22Rv1 (cell line): ENCODE data around the gene PLA2G4D.

ENCODE experiments used
- CTCF ChIP-seq: fragments of 450-650 bp; IDR thresholded peaks from 2 replicates; pipeline ENCODE4 v1.5.1; 2017; ENCODE audit warnings: mild to moderate bottlenecking
- ZFX ChIP-seq: fragments of 450-650 bp; IDR thresholded peaks from 2 replicates; pipeline ENCODE4 v1.6.1; 2017; ENCODE audit warnings: antibody characterized with exemption, borderline replicate concordance

DNA sequence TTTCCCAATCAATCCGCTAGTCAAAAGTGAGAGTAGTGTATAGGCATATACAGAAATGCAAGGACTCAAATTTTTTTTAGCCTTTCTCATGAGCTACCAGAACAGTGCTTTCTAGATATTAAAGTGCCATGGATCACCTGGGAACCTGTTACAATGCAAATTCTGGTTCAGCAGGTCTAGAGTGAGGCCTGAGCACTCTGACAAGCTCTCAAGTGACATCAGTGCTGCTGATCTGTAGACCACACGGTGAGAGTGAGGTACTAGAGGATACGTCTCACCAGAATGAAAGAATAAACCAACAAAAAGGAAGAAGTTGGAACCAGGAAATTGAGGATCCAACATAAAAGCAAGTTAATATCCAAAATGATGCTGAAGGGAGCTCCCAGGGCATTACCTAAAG, 16.0 kb upstream of the PLA2G4D start:
- TF ChIP-seq CTCF (no peak), ZFX (no peak)
